ENCODE measurements around the gene EPDR1. TPM values are rescaled to one million over a fixed set of nuclear protein-coding genes. Genes with fewer than 3 reads are reported as not detected.

EPDR1 gene
- total and polyA plus RNA-seq, 4 donors, result 31.3 to 44.0 (median 37.3) TPM

- Histone ChIP-seq H3K27me3 (ENCODE audit: control insufficient read depth in 1 of 2, insufficient read depth in 2 of 2, low read length in 1 of 2) (no peaks in the 10 kb centered on the region), H3K27ac (ENCODE audit: low read depth in 1 of 2, low read length in 2 of 2) (no peak overlapping the region), H3K4me1 (ENCODE audit: control insufficient read depth in 1 of 2, insufficient read depth in 2 of 2, low read length in 2 of 2) (no peaks in the 10 kb centered on the region), H3K4me3 (ENCODE audit: low read length in 2 of 2) (no peak overlapping the region), H3K9me3 (ENCODE audit: control insufficient read depth, low read length) (no peaks in the 10 kb centered on the region), H3K36me3 (ENCODE audit: control insufficient read depth in 1 of 2, insufficient read depth in 2 of 2, low read length in 1 of 2) (no peaks in the 10 kb centered on the region)
- ATAC-seq (ENCODE audit: low FRiP score) (no peak), DNase-seq (no peak)
- intact Hi-C loops (cut with DNase I), result no loop called here
- 87 to 88% methylated on average over 2 of the region's 2 CpGs for WGBS, 2 donors
These were observed 56.8 kb downstream of the EPDR1 start for GRCh38 chr7:37977243-37977642.

GRCh38 chr7:37981664-37982063 is 61.2 kb downstream of the EPDR1 start:
- Histone ChIP-seq H3K36me3 (ENCODE audit: control insufficient read depth in 1 of 2, insufficient read depth in 2 of 2, low read length in 1 of 2) (no peaks in the 10 kb centered on the region), H3K4me1 (ENCODE audit: control insufficient read depth in 1 of 2, insufficient read depth in 2 of 2, low read length in 2 of 2) (no peaks in the 10 kb centered on the region)

GRCh38 chr7:37982423-37982822 is 62.0 kb downstream of the EPDR1 start:
- no peaks in the 10 kb centered on the region for H3K36me3 ChIP-seq (ENCODE audit: control insufficient read depth in 1 of 2, insufficient read depth in 2 of 2, low read length in 1 of 2)
- H3K4me3 ChIP-seq (ENCODE audit: low read length in 2 of 2), result no peak overlapping the region
- intact Hi-C loops (cut with DNase I), result no loop called here
- ATAC-seq (ENCODE audit: low FRiP score), result no peak
- no peak overlapping the region for H3K27ac ChIP-seq (ENCODE audit: low read depth in 1 of 2, low read length in 2 of 2)
- H3K4me1 ChIP-seq (ENCODE audit: control insufficient read depth in 1 of 2, insufficient read depth in 2 of 2, low read length in 2 of 2), result no peaks in the 10 kb centered on the region
- peak in 1 of 2 donors; percentile 53 for DNase-seq
- H3K9me3 ChIP-seq (ENCODE audit: control insufficient read depth, low read length), result no peaks in the 10 kb centered on the region
- no peaks in the 10 kb centered on the region for H3K27me3 ChIP-seq (ENCODE audit: control insufficient read depth in 1 of 2, insufficient read depth in 2 of 2, low read length in 1 of 2)
- 77 to 82% methylated on average over 3 of the region's 3 CpGs for WGBS, 2 donors

More at GRCh38 chr7:37981664-37982063, 61.2 kb downstream of the EPDR1 start:
- no peak overlapping the region for H3K27ac ChIP-seq (ENCODE audit: low read depth in 1 of 2, low read length in 2 of 2)
- no peak overlapping the region for H3K4me3 ChIP-seq (ENCODE audit: low read length in 2 of 2)
- DNase-seq (no peak), ATAC-seq (ENCODE audit: low FRiP score) (no peak)
- H3K27me3 ChIP-seq (ENCODE audit: control insufficient read depth in 1 of 2, insufficient read depth in 2 of 2, low read length in 1 of 2), result no peaks in the 10 kb centered on the region
- intact Hi-C loops (cut with DNase I), result no loop called here
- H3K9me3 ChIP-seq (ENCODE audit: control insufficient read depth, low read length), result no peaks in the 10 kb centered on the region

GRCh38 chr7:37984750-37985390 is 64.4 kb downstream of the EPDR1 start:
- intact Hi-C loops (cut with DNase I), result no loop called here
- H3K27ac ChIP-seq (ENCODE audit: low read depth in 1 of 2, low read length in 2 of 2), result no peak overlapping the region
- no peaks in the 10 kb centered on the region for H3K36me3 ChIP-seq (ENCODE audit: control insufficient read depth in 1 of 2, insufficient read depth in 2 of 2, low read length in 1 of 2)
- no peaks in the 10 kb centered on the region for H3K9me3 ChIP-seq (ENCODE audit: control insufficient read depth, low read length)
- no peaks in the 10 kb centered on the region for H3K27me3 ChIP-seq (ENCODE audit: control insufficient read depth in 1 of 2, insufficient read depth in 2 of 2, low read length in 1 of 2)
- DNase-seq (no peak), ATAC-seq (ENCODE audit: low FRiP score) (no peak)
- no peaks in the 10 kb centered on the region for H3K4me1 ChIP-seq (ENCODE audit: control insufficient read depth in 1 of 2, insufficient read depth in 2 of 2, low read length in 2 of 2)
- no peak overlapping the region for H3K4me3 ChIP-seq (ENCODE audit: low read length in 2 of 2)
- 82 to 83% methylated on average over 5 of the region's 5 CpGs for WGBS, 2 donors

GRCh38 chr7:37986908-37987330 is 66.5 kb downstream of the EPDR1 start:
- H3K27me3 ChIP-seq (ENCODE audit: control insufficient read depth in 1 of 2, insufficient read depth in 2 of 2, low read length in 1 of 2), result no peaks in the 10 kb centered on the region
- H3K36me3 ChIP-seq (ENCODE audit: control insufficient read depth in 1 of 2, insufficient read depth in 2 of 2, low read length in 1 of 2), result no peaks in the 10 kb centered on the region
- WGBS, 2 donors, result 36 to 45% methylated on average over 4 of the region's 4 CpGs
- H3K4me3 ChIP-seq (ENCODE audit: low read length in 2 of 2), result no peak overlapping the region
- no peak for ATAC-seq (ENCODE audit: low FRiP score)
- intact Hi-C loops (cut with DNase I), result no loop called here
- H3K27ac ChIP-seq (ENCODE audit: low read depth in 1 of 2, low read length in 2 of 2), result no peak overlapping the region
- DNase-seq, result no peak
- no peaks in the 10 kb centered on the region for H3K4me1 ChIP-seq (ENCODE audit: control insufficient read depth in 1 of 2, insufficient read depth in 2 of 2, low read length in 2 of 2)
- H3K9me3 ChIP-seq (ENCODE audit: control insufficient read depth, low read length), result no peaks in the 10 kb centered on the region

GRCh38 chr7:37987732-37988131 is 67.3 kb downstream of the EPDR1 start:
- H3K27me3 ChIP-seq (ENCODE audit: control insufficient read depth in 1 of 2, insufficient read depth in 2 of 2, low read length in 1 of 2), result no peaks in the 10 kb centered on the region
- WGBS, 2 donors, result 54 to 57% methylated on average over 1 of the region's 1 CpG
- H3K9me3 ChIP-seq (ENCODE audit: control insufficient read depth, low read length), result no peaks in the 10 kb centered on the region
- no peaks in the 10 kb centered on the region for H3K4me1 ChIP-seq (ENCODE audit: control insufficient read depth in 1 of 2, insufficient read depth in 2 of 2, low read length in 2 of 2)
- no peak overlapping the region for H3K4me3 ChIP-seq (ENCODE audit: low read length in 2 of 2)
- H3K36me3 ChIP-seq (ENCODE audit: control insufficient read depth in 1 of 2, insufficient read depth in 2 of 2, low read length in 1 of 2), result no peaks in the 10 kb centered on the region
- intact Hi-C loops (cut with DNase I), result no loop called here
- no peak overlapping the region for H3K27ac ChIP-seq (ENCODE audit: low read depth in 1 of 2, low read length in 2 of 2)
- ATAC-seq (ENCODE audit: low FRiP score) (peak; percentile 58), DNase-seq (no peak)

- Histone ChIP-seq H3K27me3 (ENCODE audit: control insufficient read depth in 1 of 2, insufficient read depth in 2 of 2, low read length in 1 of 2) (no peaks in the 10 kb centered on the region), H3K36me3 (ENCODE audit: control insufficient read depth in 1 of 2, insufficient read depth in 2 of 2, low read length in 1 of 2) (no peaks in the 10 kb centered on the region)
- WGBS, 2 donors, result 89 to 92% methylated on average over 7 of the region's 7 CpGs
These were observed 68.5 kb downstream of the EPDR1 start for GRCh38 chr7:37988721-37989650.

GRCh38 chr7:37990337-37990736 is 69.9 kb downstream of the EPDR1 start:
- H3K4me3 ChIP-seq (ENCODE audit: low read length in 2 of 2), result no peak overlapping the region
- intact Hi-C loops (cut with DNase I), result no loop called here
- ATAC-seq (ENCODE audit: low FRiP score) (no peak), DNase-seq (no peak)
- no peaks in the 10 kb centered on the region for H3K4me1 ChIP-seq (ENCODE audit: control insufficient read depth in 1 of 2, insufficient read depth in 2 of 2, low read length in 2 of 2)
- no peaks in the 10 kb centered on the region for H3K36me3 ChIP-seq (ENCODE audit: control insufficient read depth in 1 of 2, insufficient read depth in 2 of 2, low read length in 1 of 2)
- H3K27me3 ChIP-seq (ENCODE audit: control insufficient read depth in 1 of 2, insufficient read depth in 2 of 2, low read length in 1 of 2), result no peaks in the 10 kb centered on the region
- WGBS, 2 donors, result 84 to 90% methylated on average over 3 of the region's 3 CpGs
- H3K27ac ChIP-seq (ENCODE audit: low read depth in 1 of 2, low read length in 2 of 2), result no peak overlapping the region
- no peaks in the 10 kb centered on the region for H3K9me3 ChIP-seq (ENCODE audit: control insufficient read depth, low read length)

More at GRCh38 chr7:37988721-37989650, 68.5 kb downstream of the EPDR1 start:
- H3K9me3 ChIP-seq (ENCODE audit: control insufficient read depth, low read length), result no peaks in the 10 kb centered on the region
- intact Hi-C loops (cut with DNase I), result no loop called here
- H3K4me1 ChIP-seq (ENCODE audit: control insufficient read depth in 1 of 2, insufficient read depth in 2 of 2, low read length in 2 of 2), result no peaks in the 10 kb centered on the region
- no peak overlapping the region for H3K4me3 ChIP-seq (ENCODE audit: low read length in 2 of 2)
- DNase-seq (no peak), ATAC-seq (ENCODE audit: low FRiP score) (no peak)
- H3K27ac ChIP-seq (ENCODE audit: low read depth in 1 of 2, low read length in 2 of 2), result no peak overlapping the region

Measured in aorta (tissue), 5 donors.